GM10266 (cell line): ENCODE results near the gene ANKRD60.

Source experiments
- DNase-seq: peaks from one replicate; pipeline ENCODE4 v3.0.0; 2012; ENCODE audit errors: extremely low spot score
- TF ChIP-seq, protein P1 (sequence below): IDR thresholded peaks from 2 replicates; pipeline ENCODE4 v1.5.1; 2012; ENCODE audit warnings: mild to moderate bottlenecking, low read depth; ENCODE audit not compliant: control insufficient read depth, insufficient read depth; ENCODE audit errors: missing control alignments

Gene ANKRD60

GRCh38 chr20:58219342-58219700 lies 9.1 kb downstream of the ANKRD60 start:
- TF ChIP-seq, protein P1, sequence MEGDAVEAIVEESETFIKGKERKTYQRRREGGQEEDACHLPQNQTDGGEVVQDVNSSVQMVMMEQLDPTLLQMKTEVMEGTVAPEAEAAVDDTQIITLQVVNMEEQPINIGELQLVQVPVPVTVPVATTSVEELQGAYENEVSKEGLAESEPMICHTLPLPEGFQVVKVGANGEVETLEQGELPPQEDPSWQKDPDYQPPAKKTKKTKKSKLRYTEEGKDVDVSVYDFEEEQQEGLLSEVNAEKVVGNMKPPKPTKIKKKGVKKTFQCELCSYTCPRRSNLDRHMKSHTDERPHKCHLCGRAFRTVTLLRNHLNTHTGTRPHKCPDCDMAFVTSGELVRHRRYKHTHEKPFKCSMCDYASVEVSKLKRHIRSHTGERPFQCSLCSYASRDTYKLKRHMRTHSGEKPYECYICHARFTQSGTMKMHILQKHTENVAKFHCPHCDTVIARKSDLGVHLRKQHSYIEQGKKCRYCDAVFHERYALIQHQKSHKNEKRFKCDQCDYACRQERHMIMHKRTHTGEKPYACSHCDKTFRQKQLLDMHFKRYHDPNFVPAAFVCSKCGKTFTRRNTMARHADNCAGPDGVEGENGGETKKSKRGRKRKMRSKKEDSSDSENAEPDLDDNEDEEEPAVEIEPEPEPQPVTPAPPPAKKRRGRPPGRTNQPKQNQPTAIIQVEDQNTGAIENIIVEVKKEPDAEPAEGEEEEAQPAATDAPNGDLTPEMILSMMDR = no peak
- no peak for DNase-seq

GRCh38 chr20:58218665-58219341 lies 9.7 kb downstream of the ANKRD60 start:
- TF ChIP-seq, protein P1 = no peak
- no peak for DNase-seq

GRCh38 chr20:58216334-58216733 lies 12.1 kb downstream of the ANKRD60 start:
- DNase-seq = no peak
- TF ChIP-seq, protein P1 = no peak

DNA sequence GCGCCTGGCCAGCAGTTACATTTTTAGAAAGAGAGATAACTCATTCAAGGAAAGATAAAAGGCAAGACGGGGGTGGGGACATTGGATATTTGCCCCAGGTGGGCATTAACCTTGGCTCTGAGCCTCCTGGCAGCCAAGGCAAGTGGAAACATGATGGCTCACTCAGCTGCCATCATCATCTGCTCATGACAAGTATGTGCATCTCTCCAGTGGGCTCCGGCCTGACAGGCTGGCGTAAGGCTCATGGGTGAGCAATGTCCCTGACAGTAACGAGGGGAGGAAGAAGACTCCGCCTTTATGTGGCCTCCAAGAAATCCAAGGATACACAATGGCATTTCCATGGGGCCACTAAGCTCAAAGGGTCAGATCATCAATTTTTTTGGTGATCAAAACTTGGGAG lies 13.3 kb downstream of the ANKRD60 start:
- DNase-seq = no peak
- TF ChIP-seq, protein P1 = no peak

- no peak for DNase-seq
- TF ChIP-seq, protein P1 = no peak
These were observed 14.1 kb downstream of the ANKRD60 start for GRCh38 chr20:58214310-58214709.

- TF ChIP-seq, protein P1 = no peak
- no peak for DNase-seq
These were observed 14.7 kb downstream of the ANKRD60 start for GRCh38 chr20:58213716-58214115.

DNA sequence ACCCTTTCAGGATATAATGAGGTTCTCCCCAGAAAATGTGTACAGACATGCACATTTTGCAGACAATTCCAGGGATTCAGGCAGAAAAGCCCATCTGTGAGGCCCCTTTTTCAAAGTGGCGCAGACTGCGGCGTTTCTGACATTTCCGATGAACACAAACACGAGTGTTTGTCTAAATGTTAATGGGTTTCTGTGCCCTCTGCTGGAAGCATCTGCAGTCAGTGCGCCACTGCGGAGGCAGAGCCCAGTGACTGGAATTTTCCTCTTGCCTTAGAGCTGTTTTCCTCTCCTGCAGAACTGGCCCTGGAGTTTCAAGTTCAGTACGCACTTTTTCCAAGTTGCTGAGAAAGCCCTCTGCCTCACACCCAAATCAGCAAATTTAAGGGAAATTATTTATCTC lies 15.3 kb downstream of the ANKRD60 start:
- TF ChIP-seq, protein P1 = no peak

More for the DNA sequence above, 15.3 kb downstream of the ANKRD60 start:
- DNase-seq = no peak
